Testis (tissue), 3 donors: ENCODE measurements around the gene LYAR. TPM values are rescaled to one million over a fixed set of nuclear protein-coding genes. Genes with fewer than 3 reads are reported as not detected.
A peak's percentile ranks its signal among the peaks of the same experiment; 100 is the strongest.

Source experiments
- DNase-seq: peaks from one replicate; pipeline ENCODE4 v3.0.0-alpha.2; 2019
- H3K27ac ChIP-seq, 2 donors: fragments of 200-600 bp; sonication (generic); one replicate each; pipeline ENCODE4 v1.5.1; 2019
- H3K27me3 ChIP-seq: fragments of 200-600 bp; sonication (generic); one replicate; pipeline ENCODE4 v1.5.1; 2019
- H3K36me3 ChIP-seq: fragments of 200-600 bp; sonication (generic); one replicate; pipeline ENCODE4 v1.5.1; 2017; ENCODE audit warnings: low read depth; ENCODE audit errors: missing control alignments
- H3K4me1 ChIP-seq: fragments of 200-600 bp; sonication (generic); one replicate; pipeline ENCODE4 v1.5.1; 2019
- H3K4me3 ChIP-seq, 2 donors: fragments of 200-600 bp; sonication (generic); one replicate each; pipeline ENCODE4 v1.5.1; 2017 to 2019
- H3K9me3 ChIP-seq: fragments of 200-600 bp; sonication (generic); one replicate; pipeline ENCODE4 v1.5.1; 2017
- CTCF ChIP-seq, 3 experiments: fragments of 450-650 bp in 2 of 3; fragments of 200-600 bp in 1 of 3; sonication (generic) in 1 of 3; IDR thresholded peaks; one replicate each; pipeline ENCODE4 v1.5.1; 2016 to 2019; ENCODE audit warnings: antibody characterized with exemption in 3 of 3, mild to moderate bottlenecking in 2 of 3, moderate library complexity in 1 of 3
- POLR2A ChIP-seq: fragments of 450-650 bp; IDR thresholded peaks from one replicate; pipeline ENCODE4 v1.6.1; 2017; ENCODE audit warnings: antibody characterized with exemption, mild to moderate bottlenecking, moderate library complexity
- WGBS, 2 donors: methylation state at CpG; one replicate each; pipeline ENCODE4 v1.1.5; 2018; 5-methylcytosine and 5-hydroxymethylcytosine counted together
- intact Hi-C: fragments of 100-400 bp; cut with DNase I; formaldehyde crosslinking; loops from one replicate; pipeline ENCODE4 v1.15.1; 2023; ENCODE audit warnings: low total_unique reads
- polyA plus RNA-seq: library from polyadenylated mRNA; stranded (reverse); fragments of 350-450 nt; fragmentation: Illumina TruSeq; extraction: RNeasy Lipid Tissue Mini Kit (QIAGEN cat#74804); gene quantifications from one replicate; pipeline ENCODE4 v1.2.3, GENCODE V29; 2014; ENCODE audit warnings: low read depth, low replicate concordance; ENCODE audit not compliant: insufficient read depth
- total RNA-seq, 2 donors: library from RNA; depleted of rRNA; stranded (reverse); fragments of >200 nt; gene quantifications; one replicate each; pipeline ENCODE4 v1.2.3, GENCODE V29; 2016

Gene LYAR
- total and polyA plus RNA-seq, 3 donors from 2014 or later, result 53.8 to 132 (median 63.2) TPM

- no peak overlapping the region for H3K4me3 ChIP-seq
- TF ChIP-seq POLR2A (no peak), CTCF (IDR thresholded peaks at IDR 0.05) (no peak)
- no peaks in the 10 kb centered on the region for H3K9me3 ChIP-seq
- WGBS, 2 donors, result 7 to 23% methylated on average over 8 to 43 of the region's 51 CpGs
- DNase-seq, result no peak
- H3K27me3 ChIP-seq, result no peaks in the 10 kb centered on the region
- no peaks in the 10 kb centered on the region for H3K36me3 ChIP-seq
- no peaks in the 10 kb centered on the region for H3K4me1 ChIP-seq
- H3K27ac ChIP-seq, result no peak overlapping the region
- intact Hi-C loops, result no loop called here
These were observed 62.2 kb downstream of the LYAR start for GRCh38 chr4:4227510-4228355.

GRCh38 chr4:4226606-4227438 lies 63.1 kb downstream of the LYAR start, which contains the start of gene OTOP1:
OTOP1 (minus strand) TSS chr4:4226929; CDS start chr4:4226864, 65 bp downstream.
- Histone ChIP-seq H3K36me3 (no peaks in the 10 kb centered on the region), H3K27ac (no peak within 1 kb of the TSS), H3K4me1 (no peaks in the 10 kb centered on the region), H3K27me3 (no peaks in the 10 kb centered on the region), H3K4me3 (peak within 1 kb of the TSS in 1 of 2 donors; percentile 6), H3K9me3 (no peaks in the 10 kb centered on the region)
- TF ChIP-seq CTCF (IDR thresholded peaks at IDR 0.05) (no peak), POLR2A (no peak)
- DNase-seq, result no peak
- 5 to 7% methylated on average over 33 to 65 of the region's 82 CpGs for WGBS, 2 donors
- intact Hi-C loops, result no loop called here

GRCh38 chr4:4225915-4226605 lies 63.9 kb downstream of the LYAR start:
- DNase-seq, result no peak
- Histone ChIP-seq H3K27me3 (no peaks in the 10 kb centered on the region), H3K4me1 (no peaks in the 10 kb centered on the region), H3K36me3 (no peaks in the 10 kb centered on the region), H3K27ac (no peak overlapping the region), H3K4me3 (peak overlapping the region in 1 of 2 donors; percentile 6), H3K9me3 (no peaks in the 10 kb centered on the region)
- TF ChIP-seq CTCF (IDR thresholded peaks at IDR 0.05) (no peak), POLR2A (no peak)
- intact Hi-C loops, result no loop called here
- WGBS, 2 donors, result 10 to 11% methylated on average over 37 to 41 of the region's 41 CpGs

Other genes with a start within 250 kb of the LYAR start
- gene OTOP1, start 63.2 kb downstream of the LYAR start, total RNA-seq, result under 1 TPM; 0.25 to 0.63 TPM
- gene OTOP1, start 63.2 kb downstream of the LYAR start, polyA plus RNA-seq, result not detected
- 10 to 100 TPM; 22.3 to 24.6 TPM for gene TMEM128, start 41.9 kb downstream of the LYAR start, total RNA-seq
- 47.4 TPM for gene TMEM128, start 41.9 kb downstream of the LYAR start, polyA plus RNA-seq
- gene ZBTB49, start 97 bp upstream of the LYAR start, total RNA-seq, result 10 to 100 TPM; 14.0 to 26.7 TPM
- gene ZBTB49, start 97 bp upstream of the LYAR start, polyA plus RNA-seq, result 10.2 TPM
- gene NSG1, start 96.9 kb upstream of the LYAR start, total RNA-seq, result 10 to 100 TPM; 30.0 to 67.2 TPM
- 27.5 TPM for gene NSG1, start 96.9 kb upstream of the LYAR start, polyA plus RNA-seq